Endothelial cell of umbilical vein (primary cell): ENCODE results near the gene CNTNAP2. TPM values are rescaled to one million over a fixed set of nuclear protein-coding genes. Genes with fewer than 3 reads are reported as not detected.

ENCODE experiments used
- BruUV-seq: library from RNA; stranded (reverse); fragments of 400-500 nt; replicated peaks from 2 replicates; lab custom pipeline; 2021; lab: Mats Ljungman, UMichigan
- CTCF ChIA-PET: fragments of 300-600, 350-600 bp; sonication (Branson Sonifier 250); formaldehyde crosslinking; loops from one replicate; lab custom pipeline; 2021; ENCODE audit warnings: antibody characterized with exemption, inconsistent platforms; lab: Charles Lee
- POLR2A ChIA-PET: fragments of 300-600, 350-600 bp; sonication (Branson Sonifier 250); formaldehyde crosslinking; loops from one replicate; lab custom pipeline; 2021; ENCODE audit warnings: antibody characterized with exemption, inconsistent platforms; lab: Charles Lee
- DNase-seq: peaks from one replicate; pipeline ENCODE4 v3.0.0-alpha.2; 2011; ENCODE audit warnings: low read depth, low spot score
- FAIRE-seq: peaks from 2 replicates; lab custom pipeline; 2011; peaks lifted over from hg19 to GRCh38; lab: Jason Lieb, UNC
- H2AFZ ChIP-seq: 2 replicates; pipeline ENCODE4 v1.6.0; 2012; ENCODE audit warnings: low read depth, low read length, control low read depth, inconsistent platforms
- H3K27ac ChIP-seq: 2 replicates; pipeline ENCODE4 v1.5.1; 2011; ENCODE audit warnings: low read depth, mild to moderate bottlenecking, control low read depth, low read length, moderate library complexity; ENCODE audit not compliant: insufficient read depth
- H3K27me3 ChIP-seq, 2 experiments: 2 replicates each; pipeline versions ENCODE4 v1.6.0 to v1.6.1; 2011; ENCODE audit warnings: low read length in 2 of 2, mixed read lengths in 1 of 2; ENCODE audit not compliant: control insufficient read depth in 2 of 2, insufficient read depth in 2 of 2
- H3K36me3 ChIP-seq, 2 experiments: 2 replicates in 1 of 2; 3 replicates in 1 of 2; pipeline ENCODE4 v1.5.1; 2011; ENCODE audit warnings: low read length in 2 of 2, mild to moderate bottlenecking in 1 of 2, moderate library complexity in 1 of 2; ENCODE audit not compliant: control insufficient read depth in 2 of 2, insufficient read depth in 2 of 2; ENCODE audit errors: extremely low read depth in 1 of 2
- H3K4me1 ChIP-seq: 3 replicates; pipeline ENCODE4 v1.5.1; 2011; ENCODE audit warnings: mild to moderate bottlenecking, low read length; ENCODE audit not compliant: control insufficient read depth, insufficient read depth; ENCODE audit errors: extremely low read depth
- H3K4me2 ChIP-seq: 2 replicates; pipeline ENCODE4 v1.6.1; 2011; ENCODE audit warnings: low read length, control low read depth, mixed read lengths; ENCODE audit not compliant: insufficient read depth
- H3K4me3 ChIP-seq, 3 experiments: fragments of 200-600 bp in 1 of 3; sonication (generic), shearing (Covaris generic) in 1 of 3; replicated peaks in 1 of 3; 2 replicates each; pipeline ENCODE4 v1.5.1; 2011 to 2016; ENCODE audit warnings: control low read depth in 3 of 3, low read length in 3 of 3, mild to moderate bottlenecking in 2 of 3, inconsistent platforms in 1 of 3, low read depth in 1 of 3, moderate library complexity in 1 of 3; ENCODE audit not compliant: insufficient read depth in 1 of 3
- H3K79me2 ChIP-seq: 2 replicates; pipeline ENCODE4 v1.6.0; 2012; ENCODE audit warnings: low read length, inconsistent platforms; ENCODE audit not compliant: control insufficient read depth, insufficient read depth
- H3K9ac ChIP-seq: replicated peaks from 2 replicates; pipeline ENCODE3; 2011; ENCODE audit warnings: low read length, control low read depth; ENCODE audit not compliant: insufficient read depth; ENCODE audit errors: extremely low read depth
- H3K9me1 ChIP-seq: replicated peaks from 3 replicates; pipeline ENCODE4 v1.6.0; 2011; ENCODE audit warnings: mild to moderate bottlenecking, low read length; ENCODE audit not compliant: control insufficient read depth, insufficient read depth; ENCODE audit errors: extremely low read depth
- H3K9me3 ChIP-seq: replicated peaks from 2 replicates; pipeline ENCODE4 v1.5.1; 2012; ENCODE audit warnings: low read length, inconsistent platforms; ENCODE audit not compliant: control insufficient read depth, insufficient read depth
- H4K20me1 ChIP-seq: replicated peaks from 2 replicates; pipeline ENCODE3; 2011; ENCODE audit warnings: mild to moderate bottlenecking, low read length; ENCODE audit not compliant: control insufficient read depth, insufficient read depth; ENCODE audit errors: extremely low read depth
- JUN ChIP-seq: IDR thresholded peaks from 2 replicates; pipeline ENCODE4 v1.6.1; 2011; ENCODE audit warnings: borderline replicate concordance, low read depth; ENCODE audit not compliant: insufficient read length, insufficient read depth
- MAX ChIP-seq: IDR thresholded peaks from 2 replicates; pipeline ENCODE4 v1.6.1; 2011; ENCODE audit not compliant: insufficient read depth, insufficient read length
- MYC ChIP-seq: IDR thresholded peaks from one replicate; pipeline ENCODE4 v1.6.1; 2011; ENCODE audit warnings: mild to moderate bottlenecking, low read depth, low read length
- dilution Hi-C: fragments of 300-500 bp; cut with MboI; formaldehyde crosslinking; loops from one replicate; pipeline ENCODE4 v1.15.0; 2019; ENCODE audit warnings: low sequenced_read_pairs; ENCODE audit not compliant: extremely low pct_ligation_motif_present
- intact Hi-C: fragments of 100-400 bp; cut with micrococcal nuclease; formaldehyde crosslinking; loops from one replicate; pipeline ENCODE4 v1.10.0; 2022
- polyA plus RNA-seq, 4 experiments: library from polyadenylated mRNA; depleted of rRNA in 3 of 4; stranded (reverse) in 3 of 4; unstranded in 1 of 4; fragments of >200 nt; gene quantifications; 2 replicates each; pipeline versions ENCODE4 v1.2.1 to v1.2.3, GENCODE V29; 2011 to 2012; ENCODE audit warnings: missing spikeins in 1 of 4
- total RNA-seq: library from RNA; stranded (reverse); gene quantifications from 2 replicates; pipeline ENCODE4 v1.2.3, GENCODE V29; 2021

Gene CNTNAP2
- total and polyA plus RNA-seq, 2 donors (not counting 3 experiments of a cell fraction or from before 2014, with no cell fraction given) = not detected

- ChIA-PET CTCF (no interaction called here), POLR2A (no interaction called here)
- peaks cover 5% of the 10 kb centered on the region for H3K9me3 ChIP-seq
- DNase-seq (no peak), FAIRE-seq (no peak)
- H3K27ac ChIP-seq = no peak overlapping the region
- H3K4me1 ChIP-seq = no peaks in the 10 kb centered on the region
- no peaks in the 10 kb centered on the region for H4K20me1 ChIP-seq
- H3K9me1 ChIP-seq = no peaks in the 10 kb centered on the region
- intact Hi-C loops (no loop called here), dilution Hi-C loops (no loop called here)
- H2AFZ ChIP-seq = no peak overlapping the region
- H3K36me3 ChIP-seq = no peaks in the 10 kb centered on the region
- H3K27me3 ChIP-seq = no peaks in the 10 kb centered on the region
- no peak overlapping the region for H3K4me2 ChIP-seq
- H3K4me3 ChIP-seq = no peak overlapping the region
- H3K9ac ChIP-seq = no peak overlapping the region
- no TSS peak for BruUV-seq
- TF ChIP-seq MAX (no peak), JUN (no peak), MYC (no peak)
- H3K79me2 ChIP-seq = no peaks in the 10 kb centered on the region
Measured at GRCh38 chr7:148218603-148219002, 2102.0 kb downstream of the CNTNAP2 start.

GRCh38 chr7:148222721-148223120 is 2106.1 kb downstream of the CNTNAP2 start:
- DNase-seq (no peak), FAIRE-seq (no peak)
- H4K20me1 ChIP-seq = no peaks in the 10 kb centered on the region
- no peak overlapping the region for H3K4me3 ChIP-seq
- H3K27me3 ChIP-seq = no peaks in the 10 kb centered on the region
- H3K36me3 ChIP-seq = no peaks in the 10 kb centered on the region
- no peak overlapping the region for H3K4me2 ChIP-seq
- H3K9me1 ChIP-seq = no peaks in the 10 kb centered on the region
- dilution Hi-C loops = no loop called here
- H2AFZ ChIP-seq = no peak overlapping the region
- peaks cover 6% of the 10 kb centered on the region for H3K9me3 ChIP-seq
- H3K9ac ChIP-seq = no peak overlapping the region
- H3K79me2 ChIP-seq = no peaks in the 10 kb centered on the region
- H3K4me1 ChIP-seq = no peaks in the 10 kb centered on the region
- no peak for TF ChIP-seq JUN
- intact Hi-C loops = no loop called here
- H3K27ac ChIP-seq = no peak overlapping the region
- BruUV-seq = no TSS peak
- POLR2A ChIA-PET = no interaction called here
- CTCF ChIA-PET = no interaction called here
